Measurements from ENCODE around the gene C2CD2.

DNA sequence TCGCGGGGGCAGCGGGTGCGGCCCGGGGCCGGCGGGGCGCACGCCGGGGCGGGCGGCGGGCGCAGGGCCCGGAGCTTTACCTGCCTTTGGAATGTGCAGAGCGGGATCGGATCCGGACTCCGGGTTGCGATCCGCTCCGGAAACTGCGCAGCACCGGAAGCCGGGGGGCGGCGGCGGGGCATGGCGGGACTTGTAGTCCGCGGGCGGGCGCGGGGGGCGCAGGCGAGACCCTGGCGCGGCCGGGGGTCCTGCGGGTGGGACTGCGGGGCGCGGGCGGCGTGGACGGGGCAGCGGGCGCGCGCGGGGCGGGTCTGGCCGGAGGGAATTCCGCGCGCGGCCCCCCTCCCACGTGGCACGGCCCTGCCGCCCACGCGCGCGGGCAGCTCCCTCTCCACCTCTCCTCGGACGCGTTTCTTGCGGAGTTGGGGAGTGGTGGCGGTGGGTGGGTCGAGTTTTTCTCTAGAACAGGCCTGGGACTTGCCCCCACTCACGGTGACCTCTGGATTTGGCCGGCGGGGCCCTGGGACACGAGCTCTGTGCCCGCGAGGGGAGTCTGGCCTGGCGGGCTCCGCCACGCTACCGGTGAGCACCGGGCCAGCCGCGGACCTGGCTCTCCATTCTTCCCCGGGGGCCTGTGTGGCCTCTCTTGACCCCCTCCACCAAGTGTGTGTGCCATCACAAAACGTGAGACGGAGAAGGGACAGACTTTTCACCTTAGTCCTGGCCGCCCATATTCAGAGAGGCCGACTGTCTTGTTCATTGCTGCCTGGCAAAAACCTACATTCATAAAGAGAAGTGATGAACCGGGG lies 74.4 kb downstream of the C2CD2 start, which contains the start of gene PRDM15:
- TF ChIP-seq, protein P1, sequence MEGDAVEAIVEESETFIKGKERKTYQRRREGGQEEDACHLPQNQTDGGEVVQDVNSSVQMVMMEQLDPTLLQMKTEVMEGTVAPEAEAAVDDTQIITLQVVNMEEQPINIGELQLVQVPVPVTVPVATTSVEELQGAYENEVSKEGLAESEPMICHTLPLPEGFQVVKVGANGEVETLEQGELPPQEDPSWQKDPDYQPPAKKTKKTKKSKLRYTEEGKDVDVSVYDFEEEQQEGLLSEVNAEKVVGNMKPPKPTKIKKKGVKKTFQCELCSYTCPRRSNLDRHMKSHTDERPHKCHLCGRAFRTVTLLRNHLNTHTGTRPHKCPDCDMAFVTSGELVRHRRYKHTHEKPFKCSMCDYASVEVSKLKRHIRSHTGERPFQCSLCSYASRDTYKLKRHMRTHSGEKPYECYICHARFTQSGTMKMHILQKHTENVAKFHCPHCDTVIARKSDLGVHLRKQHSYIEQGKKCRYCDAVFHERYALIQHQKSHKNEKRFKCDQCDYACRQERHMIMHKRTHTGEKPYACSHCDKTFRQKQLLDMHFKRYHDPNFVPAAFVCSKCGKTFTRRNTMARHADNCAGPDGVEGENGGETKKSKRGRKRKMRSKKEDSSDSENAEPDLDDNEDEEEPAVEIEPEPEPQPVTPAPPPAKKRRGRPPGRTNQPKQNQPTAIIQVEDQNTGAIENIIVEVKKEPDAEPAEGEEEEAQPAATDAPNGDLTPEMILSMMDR (IDR thresholded peaks at IDR 0.05) = no peak
- TF ChIP-seq POLR2A (IDR thresholded peaks at IDR 0.05) = no peak

Measured in Peyer's patch (tissue), 4 donors.